Kidney capillary endothelial cell (primary cell): ENCODE measurements around the gene AGPS.

ENCODE experiments used
- DNase-seq: peaks from one replicate; pipeline ENCODE4 v3.0.0-alpha.2; 2018; ENCODE audit warnings: low spot score

AGPS gene

DNA sequence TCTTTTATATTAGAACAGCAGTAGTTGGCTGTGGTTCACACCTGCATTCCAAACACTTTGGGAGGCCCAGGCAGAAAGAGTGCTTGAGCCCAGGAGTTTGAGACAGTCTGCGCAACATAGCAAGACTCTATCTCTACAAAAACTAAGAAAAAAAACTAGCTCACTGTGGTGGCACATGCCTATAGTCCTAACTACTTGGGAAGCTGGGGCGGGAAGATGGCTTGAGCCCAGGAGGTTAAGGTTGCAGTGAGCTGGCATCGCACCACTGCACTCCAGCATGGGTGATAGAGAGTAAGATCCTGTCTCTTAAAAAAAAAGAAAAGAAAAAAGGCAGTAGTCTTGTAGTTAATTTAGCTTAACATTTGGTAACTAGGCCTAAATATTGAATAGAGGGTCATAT, 136.6 kb downstream of the AGPS start:
- no peak for DNase-seq

- DNase-seq, result no peak
Observed at GRCh38 chr2:177530561-177530960, 138.0 kb downstream of the AGPS start.

GRCh38 chr2:177531706-177532105, 139.1 kb downstream of the AGPS start:
- DNase-seq, result no peak

GRCh38 chr2:177532567-177532966, 140.0 kb downstream of the AGPS start:
- DNase-seq, result no peak

DNA sequence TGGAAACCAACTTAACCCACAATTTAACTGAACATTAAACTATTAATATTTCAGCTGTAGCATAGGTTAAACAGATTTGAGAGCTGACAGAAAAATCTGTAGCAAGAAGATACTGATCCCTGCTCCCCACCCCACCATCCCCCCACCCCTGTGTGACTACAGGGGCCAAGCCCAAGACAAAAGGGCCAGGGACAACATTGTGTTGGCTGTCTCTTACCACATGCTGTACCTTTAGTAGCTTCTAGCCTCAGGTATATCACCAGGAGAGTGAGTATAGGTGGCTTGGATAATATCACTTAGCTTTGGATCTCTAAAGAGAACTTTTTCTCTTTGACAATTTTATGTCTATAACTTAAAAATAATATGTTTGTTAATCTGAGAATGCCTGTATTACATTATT, 140.7 kb downstream of the AGPS start:
- no peak for DNase-seq

DNA sequence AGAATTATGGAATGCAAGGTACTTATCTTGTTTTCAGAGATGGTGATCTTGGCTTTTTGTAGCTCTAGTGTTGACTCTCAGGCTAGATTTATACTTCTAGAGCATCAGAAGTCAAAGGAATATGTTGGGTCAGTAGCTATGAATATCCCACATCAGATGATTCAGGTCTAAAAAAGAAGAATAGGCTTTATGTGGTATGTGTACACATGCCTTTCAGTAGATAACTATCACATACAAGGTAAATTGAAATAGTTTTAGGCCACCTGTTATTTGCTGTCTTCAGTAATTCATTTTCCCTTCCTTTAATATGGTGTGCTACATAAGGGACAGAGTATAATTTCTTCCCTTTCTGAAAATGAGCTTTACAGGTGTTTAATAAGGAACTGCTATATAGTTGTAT, 142.4 kb downstream of the AGPS start:
- no peak for DNase-seq

DNA sequence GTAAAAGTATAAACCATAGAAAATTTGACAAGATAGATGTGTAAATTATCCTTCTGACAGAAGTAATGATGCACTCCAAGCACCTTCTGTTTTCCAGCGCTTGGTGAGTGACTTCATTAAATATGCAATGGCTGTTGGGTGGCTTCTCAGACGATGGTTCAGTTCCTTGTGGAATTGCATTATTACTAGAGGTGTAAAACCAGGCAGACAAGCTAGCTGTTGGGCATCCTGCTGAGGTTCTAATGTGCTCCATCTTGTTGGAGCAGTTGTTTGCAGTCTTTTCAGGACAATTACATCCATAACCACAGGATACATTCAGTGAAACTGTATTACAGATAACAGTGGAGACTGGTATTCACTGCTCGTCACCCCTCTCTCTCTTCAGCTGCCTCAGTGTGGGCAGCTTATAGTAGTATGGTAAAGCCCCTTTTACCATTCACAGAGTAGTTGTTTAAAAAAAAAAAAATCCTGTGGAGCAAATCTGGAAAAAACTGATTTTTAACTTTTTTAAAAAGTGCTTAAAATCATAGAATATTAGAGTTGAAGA, 143.5 kb downstream of the AGPS start:
- no peak for DNase-seq

DNA sequence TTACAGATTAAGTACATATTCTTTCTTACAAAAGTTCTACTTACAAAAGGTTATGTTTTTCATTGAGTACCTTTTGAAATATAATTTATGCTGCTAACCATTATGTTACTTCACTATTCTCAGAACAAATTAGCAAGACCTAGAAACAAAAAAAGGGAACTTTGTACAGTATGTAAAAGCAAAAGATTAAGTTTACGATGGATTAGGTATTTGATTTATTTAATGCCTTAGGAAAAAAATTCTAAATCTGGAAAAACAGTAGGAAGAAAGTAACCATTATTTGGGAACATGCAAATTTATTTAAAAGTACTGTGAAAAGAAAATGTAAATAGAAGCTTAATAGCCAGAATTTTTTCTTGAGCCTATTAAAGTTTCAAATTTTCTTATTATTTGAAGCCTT, 144.6 kb downstream of the AGPS start:
- DNase-seq, result no peak

GRCh38 chr2:177537636-177538035, 145.1 kb downstream of the AGPS start:
- no peak for DNase-seq

DNA sequence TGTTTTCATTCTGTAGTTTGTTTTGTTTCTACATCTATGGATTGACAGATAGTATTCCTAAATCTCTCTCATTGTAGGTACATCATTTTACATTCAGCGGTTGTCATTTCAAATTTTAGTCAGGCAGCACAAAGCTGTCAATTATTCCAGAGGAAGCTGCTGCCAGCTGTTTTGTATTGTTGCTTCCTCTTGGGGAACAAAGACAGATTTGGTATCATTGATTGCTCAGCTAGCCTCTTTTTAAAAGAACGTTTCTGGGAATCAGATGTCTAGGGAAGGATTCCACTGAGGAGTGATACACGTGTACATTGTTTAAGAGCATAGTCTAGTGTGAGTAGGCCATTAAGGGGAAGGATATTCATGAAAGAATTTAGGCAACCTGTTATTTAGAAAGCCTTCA, 145.8 kb downstream of the AGPS start:
- DNase-seq, result no peak

- no peak for DNase-seq
Observed at GRCh38 chr2:177540283-177540682, 147.7 kb downstream of the AGPS start.

DNA sequence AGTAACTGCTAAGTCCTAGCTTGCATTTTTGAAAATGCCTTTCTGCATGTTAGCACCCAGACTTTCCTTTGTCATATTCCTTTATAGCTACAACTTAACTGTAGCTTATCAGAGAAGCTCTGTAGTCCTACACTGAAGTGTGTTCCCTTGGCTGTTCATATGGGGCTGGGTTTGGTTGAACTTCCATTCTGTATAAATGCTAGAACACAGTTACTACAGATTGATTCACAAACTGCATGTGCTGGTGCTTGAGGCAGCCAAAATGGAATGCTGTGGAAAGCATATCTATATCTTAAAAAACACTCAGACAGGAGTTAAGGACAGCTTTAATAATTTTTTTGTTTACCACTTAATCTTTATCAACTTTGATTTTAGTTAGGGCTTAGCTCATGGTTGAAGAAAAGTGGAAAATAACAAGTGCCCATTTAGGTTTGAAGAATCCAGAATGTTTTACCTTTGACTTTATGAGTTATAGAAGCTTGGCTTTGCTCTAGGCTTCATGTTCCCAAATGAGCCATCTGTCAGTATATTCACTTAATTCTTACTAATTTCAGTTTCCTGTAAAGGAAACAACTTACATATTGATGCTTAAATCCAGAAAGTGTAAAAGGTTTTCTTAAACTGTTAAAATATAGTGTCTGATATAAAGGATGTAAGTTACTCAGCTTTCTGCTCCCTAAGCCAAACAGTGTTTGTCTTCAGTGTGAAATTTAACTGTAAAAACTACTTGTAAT, 148.9 kb downstream of the AGPS start:
- DNase-seq, result no peak

GRCh38 chr2:177542396-177542795, 149.8 kb downstream of the AGPS start:
- DNase-seq, result no peak

GRCh38 chr2:177543007-177543760, 150.6 kb downstream of the AGPS start:
- no peak for DNase-seq

- DNase-seq, result no peak
Observed at GRCh38 chr2:177545143-177545542, 152.6 kb downstream of the AGPS start.

DNA sequence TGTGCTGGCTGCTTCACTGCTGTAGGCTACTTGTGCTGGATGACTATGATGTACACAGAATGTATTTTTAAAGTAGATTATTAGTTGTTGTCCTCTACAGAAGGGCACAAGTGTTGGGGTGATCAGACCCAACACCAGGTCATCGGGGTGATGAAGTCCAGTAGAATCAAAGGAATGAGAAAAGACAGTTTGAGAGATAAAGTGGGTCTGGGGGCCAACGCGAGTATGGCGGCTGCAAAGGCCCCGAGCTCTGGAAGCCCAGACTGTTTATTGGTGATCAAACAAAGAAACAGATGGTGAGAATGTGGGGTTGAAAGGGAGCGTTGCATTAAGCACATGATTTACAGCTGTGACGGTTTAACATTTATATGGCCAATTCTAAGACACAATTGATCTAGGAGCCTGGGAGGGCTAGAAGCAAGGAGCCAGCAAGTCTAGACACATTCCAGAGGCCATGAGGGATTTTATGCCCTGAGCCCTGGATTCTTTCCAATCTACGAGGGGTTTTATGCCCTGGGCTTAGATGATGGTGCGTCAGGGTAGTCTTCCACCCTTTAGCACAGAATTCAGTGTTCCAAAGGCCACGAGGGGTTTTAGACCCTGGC, 153.5 kb downstream of the AGPS start:
- no peak for DNase-seq

DNA sequence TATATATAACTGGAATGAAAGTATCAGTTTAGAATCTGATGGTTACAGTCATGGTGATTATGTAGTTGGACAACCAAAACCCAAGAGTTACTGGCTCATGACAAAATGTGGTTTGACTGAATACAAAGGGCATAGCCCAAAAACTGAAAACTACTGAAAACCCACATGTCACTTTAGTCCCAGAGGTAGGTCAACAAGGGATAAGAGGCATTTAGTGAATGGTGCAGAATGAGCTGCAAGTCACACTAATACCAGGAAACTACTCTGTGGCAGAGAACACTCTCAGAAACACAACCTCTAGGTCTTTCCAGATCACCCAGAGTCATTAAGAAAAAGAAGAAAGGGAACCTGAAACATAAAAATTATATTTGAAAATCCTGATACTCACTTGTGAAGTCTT, 154.5 kb downstream of the AGPS start:
- no peak for DNase-seq

- no peak for DNase-seq
Observed at GRCh38 chr2:177547772-177548171, 155.2 kb downstream of the AGPS start.

DNA sequence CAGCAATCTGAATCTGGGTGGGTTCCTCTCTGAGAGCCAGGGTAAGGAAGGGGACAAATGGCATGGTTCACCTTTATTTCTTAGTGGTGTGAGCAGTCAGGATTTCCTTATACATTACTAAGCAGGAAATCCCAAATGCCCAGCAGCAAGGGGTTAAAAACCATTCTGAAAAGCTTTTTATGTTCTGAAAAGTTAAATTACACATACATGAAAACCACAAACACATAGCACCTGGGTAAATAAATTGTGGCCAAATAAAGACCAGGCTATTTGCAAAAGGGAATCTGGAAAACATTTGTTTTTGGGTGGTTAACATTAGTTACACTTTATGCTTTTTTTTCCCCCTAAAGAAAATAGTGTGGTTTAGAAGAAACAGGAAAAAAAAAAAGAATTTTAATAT, 156.1 kb downstream of the AGPS start:
- DNase-seq, result no peak

- DNase-seq, result no peak
Observed at GRCh38 chr2:177549171-177549570, 156.6 kb downstream of the AGPS start.

- no peak for DNase-seq
Observed at GRCh38 chr2:177550264-177551200, 158.0 kb downstream of the AGPS start.

DNA sequence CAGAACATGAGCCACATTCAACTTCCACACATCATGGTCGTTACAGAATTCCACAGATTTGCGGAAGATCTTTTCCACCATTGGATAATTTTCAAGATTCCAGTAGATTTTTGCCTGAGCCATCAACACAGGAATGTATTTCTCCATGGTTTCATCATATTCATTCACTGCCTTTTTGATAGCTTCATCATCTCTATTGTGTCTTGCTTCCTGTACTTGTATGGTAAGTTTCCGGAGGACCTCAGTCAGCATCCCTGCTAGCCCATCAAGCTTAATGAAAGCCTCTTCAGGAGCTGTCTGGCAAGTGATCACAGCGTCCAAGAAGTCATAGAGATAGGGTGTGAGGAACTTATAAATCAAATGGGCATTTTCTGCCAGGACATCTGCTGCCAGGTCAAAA, 158.8 kb downstream of the AGPS start:
- peak; percentile 56 for DNase-seq
